22Rv1 (cell line): ENCODE results near the gene PRDM11.

Source experiments
- CTCF ChIP-seq: fragments of 450-650 bp; IDR thresholded peaks from 2 replicates; pipeline ENCODE4 v1.5.1; 2017; ENCODE audit warnings: mild to moderate bottlenecking
- ZFX ChIP-seq: fragments of 450-650 bp; IDR thresholded peaks from 2 replicates; pipeline ENCODE4 v1.6.1; 2017; ENCODE audit warnings: antibody characterized with exemption, borderline replicate concordance

- TF ChIP-seq ZFX (no peak), CTCF (no peak)
These were observed 63.7 kb downstream of the PRDM11 start for GRCh38 chr11:45209891-45210699.
